SK-N-SH (cell line): ENCODE data around the gene SUSD3. TPM values are rescaled to one million over a fixed set of nuclear protein-coding genes. Genes with fewer than 3 reads are reported as not detected.

Experiments used
- CTCF ChIA-PET: fragments of 300-600, 350-600 bp; formaldehyde crosslinking; extraction: SDS; loops from one replicate; lab custom pipeline; 2021; lab: Yijun Ruan, JAX
- POLR2A ChIA-PET: fragments of 350-600 bp; sonication (Branson Sonifier 250); formaldehyde crosslinking; extraction: SDS; loops from one replicate; lab custom pipeline; 2020; ENCODE audit warnings: antibody characterized with exemption, inconsistent platforms; lab: Yijun Ruan, JAX
- DNase-seq: peaks from one replicate; pipeline ENCODE4 v3.0.0; 2012
- H2AFZ ChIP-seq: fragments of 200-600 bp; sonication (generic); 2 replicates; pipeline ENCODE4 v1.8.1; 2016; ENCODE audit warnings: antibody characterized with exemption, mild to moderate bottlenecking, low read depth
- H3F3A ChIP-seq: fragments of 200-600 bp; sonication (generic); replicated peaks from 2 replicates; pipeline ENCODE3; 2016; ENCODE audit warnings: antibody characterized with exemption, mild to moderate bottlenecking; ENCODE audit not compliant: insufficient read depth
- H3K27ac ChIP-seq, 2 experiments: fragments of 200-500 bp in 1 of 2; fragments of 200-600 bp in 1 of 2; sonication (Bioruptor generic) in 1 of 2; sonication (generic), shearing (Covaris generic) in 1 of 2; 2 replicates each; pipeline versions ENCODE4 v1.5.1 to v1.6.1; 2014 to 2016; ENCODE audit warnings: low read depth in 2 of 2, inconsistent platforms in 1 of 2, low read length in 1 of 2, mild to moderate bottlenecking in 1 of 2, mixed read lengths in 1 of 2
- H3K27me3 ChIP-seq: fragments of 200-600 bp; sonication (generic), shearing (Covaris generic); 2 replicates; pipeline ENCODE4 v1.6.1; 2016; ENCODE audit warnings: mixed run types; ENCODE audit not compliant: insufficient read depth
- H3K36me3 ChIP-seq, 2 experiments: fragments of 200-500 bp in 1 of 2; fragments of 200-600 bp in 1 of 2; sonication (Bioruptor generic) in 1 of 2; sonication (generic) in 1 of 2; replicated peaks in 1 of 2; 2 replicates each; pipeline versions ENCODE3 to v1.5.1; 2014 to 2016; ENCODE audit warnings: low read length in 1 of 2, mild to moderate bottlenecking in 1 of 2; ENCODE audit not compliant: insufficient read depth in 2 of 2, control insufficient read depth in 1 of 2
- H3K4me1 ChIP-seq, 2 experiments: fragments of 200-500 bp in 1 of 2; fragments of 200-600 bp in 1 of 2; sonication (Bioruptor generic) in 1 of 2; sonication (generic), shearing (Covaris generic) in 1 of 2; 2 replicates each; pipeline versions ENCODE4 v1.5.1 to v1.6.1; 2014 to 2016; ENCODE audit warnings: low read depth in 1 of 2, low read length in 1 of 2, mixed run types in 1 of 2; ENCODE audit not compliant: insufficient read depth in 2 of 2, control insufficient read depth in 1 of 2
- H3K4me2 ChIP-seq: fragments of 200-600 bp; sonication (generic), shearing (Covaris generic); 2 replicates; pipeline ENCODE4 v1.6.1; 2017; ENCODE audit warnings: mixed run types
- H3K4me3 ChIP-seq, 2 experiments: fragments of 200-500 bp in 1 of 2; fragments of 200-600 bp in 1 of 2; sonication (Bioruptor generic) in 1 of 2; sonication (generic), shearing (Covaris generic) in 1 of 2; 2 replicates each; pipeline versions ENCODE4 v1.5.1 to v1.8.1; 2014 to 2016; ENCODE audit warnings: low read depth in 2 of 2, inconsistent platforms in 1 of 2, low read length in 1 of 2, mild to moderate bottlenecking in 1 of 2, mixed read lengths in 1 of 2, moderate library complexity in 1 of 2
- H3K79me2 ChIP-seq: fragments of 200-600 bp; sonication (generic); 2 replicates; pipeline ENCODE4 v1.8.1; 2017; ENCODE audit warnings: mild to moderate bottlenecking; ENCODE audit not compliant: insufficient read depth
- H3K9ac ChIP-seq: fragments of 200-600 bp; sonication (generic); 2 replicates; pipeline ENCODE4 v1.6.1; 2017; ENCODE audit warnings: mixed run types
- H3K9me2 ChIP-seq: fragments of 200-600 bp; sonication (generic); 2 replicates; pipeline ENCODE4 v1.6.1; 2017; ENCODE audit warnings: mixed run types
- H3K9me3 ChIP-seq: fragments of 200-600 bp; sonication (generic); 2 replicates; pipeline ENCODE4 v1.6.1; 2017; ENCODE audit warnings: mixed run types, mild to moderate bottlenecking, moderate library complexity
- H4K20me1 ChIP-seq: fragments of 200-600 bp; sonication (generic); 2 replicates; pipeline ENCODE4 v1.6.1; 2017; ENCODE audit warnings: mild to moderate bottlenecking, mixed run types; ENCODE audit not compliant: insufficient read depth
- CHD2 ChIP-seq: fragments of 150-350 bp; IDR thresholded peaks from 2 replicates; pipeline ENCODE4 v1.6.1; 2018; ENCODE audit warnings: low read length; ENCODE audit not compliant: partially characterized antibody
- FOXJ3 ChIP-seq: sonication (generic); formaldehyde crosslinking; IDR thresholded peaks from 2 replicates; pipeline ENCODE4 v1.5.1; 2020; ENCODE audit warnings: mild to moderate bottlenecking, missing genetic modification reagents
- FOXM1 ChIP-seq: IDR thresholded peaks from 2 replicates; pipeline ENCODE4 v1.4.0; 2012; ENCODE audit warnings: low read depth, mild to moderate bottlenecking
- MEF2A ChIP-seq: IDR thresholded peaks from 2 replicates; pipeline ENCODE4 v1.4.0; 2012; ENCODE audit warnings: low read depth, borderline replicate concordance
- MXI1 ChIP-seq: IDR thresholded peaks from 2 replicates; pipeline ENCODE4 v1.6.1; 2012; ENCODE audit warnings: mild to moderate bottlenecking, low read depth, low read length, improper control_type of control experiment
- NRF1 ChIP-seq: IDR thresholded peaks from 2 replicates; pipeline ENCODE4 v1.6.1; 2012; ENCODE audit warnings: low read depth, mild to moderate bottlenecking, low read length
- POLR2AphosphoS5 ChIP-seq: IDR thresholded peaks from 2 replicates; pipeline ENCODE4 v1.6.1; 2012; ENCODE audit warnings: low read depth, low read length
- RAD21 ChIP-seq: IDR thresholded peaks from 2 replicates; pipeline ENCODE4 v1.6.1; 2012; ENCODE audit warnings: mild to moderate bottlenecking, low read length
- RFX5 ChIP-seq: IDR thresholded peaks from 2 replicates; pipeline ENCODE4 v1.6.1; 2012; ENCODE audit warnings: mild to moderate bottlenecking, improper control_type of control experiment, low read length
- RXRA ChIP-seq: IDR thresholded peaks from 2 replicates; pipeline ENCODE4 v1.4.0; 2012; ENCODE audit warnings: low read depth, mild to moderate bottlenecking, borderline replicate concordance
- SIN3A ChIP-seq: IDR thresholded peaks from 2 replicates; pipeline ENCODE4 v1.6.1; 2012; ENCODE audit warnings: low read depth, mild to moderate bottlenecking, low read length, moderate library complexity, borderline replicate concordance
- TAF1 ChIP-seq: IDR thresholded peaks from 2 replicates; pipeline ENCODE4 v1.6.1; 2012; ENCODE audit warnings: low read depth, mild to moderate bottlenecking, low read length, moderate library complexity, borderline replicate concordance
- TEAD4 ChIP-seq: IDR thresholded peaks from 2 replicates; pipeline ENCODE4 v1.4.0; 2012; ENCODE audit warnings: mild to moderate bottlenecking, borderline replicate concordance; ENCODE audit not compliant: insufficient read depth
- YY1 ChIP-seq: IDR thresholded peaks from 2 replicates; pipeline ENCODE4 v1.4.0; 2012; ENCODE audit warnings: low read depth, mild to moderate bottlenecking
- WGBS: methylation state at CpG from one replicate; pipeline ENCODE4 v1.1.6; 2017; ENCODE audit warnings: low lambda C conversion rate; 5-methylcytosine and 5-hydroxymethylcytosine counted together
- polyA plus RNA-seq, 3 experiments: library from polyadenylated mRNA; depleted of rRNA; stranded (reverse); fragments of >200 nt; gene quantifications; 2 replicates each; pipeline ENCODE4 v1.2.3, GENCODE V29; 2012
- TF ChIP-seq, protein P1 (sequence below): IDR thresholded peaks from 2 replicates; pipeline ENCODE4 v1.6.1; 2012; ENCODE audit warnings: mild to moderate bottlenecking, low read depth, low read length, moderate library complexity
- TF ChIP-seq, protein P2 (sequence below): IDR thresholded peaks from 2 replicates; pipeline ENCODE4 v1.4.0; 2012; ENCODE audit warnings: low read depth
- TF ChIP-seq, protein P3 (sequence below): IDR thresholded peaks from 2 replicates; pipeline ENCODE4 v1.4.0; 2012; ENCODE audit warnings: low read depth, borderline replicate concordance
- TF ChIP-seq, protein P4 (sequence below): IDR thresholded peaks from 2 replicates; pipeline ENCODE4; 2012
- TF ChIP-seq, protein P5 (sequence below): fragments of 150-350 bp; IDR thresholded peaks from 2 replicates; pipeline ENCODE4 v1.6.1; 2016; ENCODE audit warnings: mild to moderate bottlenecking, low read depth, low read length

SUSD3 gene
- polyA plus RNA-seq, 1 of the 3 experiments (the other 2 are of a cell fraction) = 0.49 TPM

DNA sequence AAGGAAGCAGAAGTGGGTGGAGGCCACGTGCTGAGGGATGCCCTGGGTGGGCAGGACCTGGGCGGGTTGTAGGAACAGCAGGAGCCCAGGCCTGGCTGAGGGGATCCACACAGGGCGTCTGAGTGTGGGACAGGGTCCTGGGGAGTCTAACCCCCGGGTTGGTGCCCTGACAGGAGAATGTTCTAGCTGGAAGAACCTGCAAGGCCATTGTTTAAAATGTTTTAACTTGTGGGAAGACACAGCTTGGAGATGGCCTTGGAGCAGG lies 33.9 kb upstream of the SUSD3 start (continued):
- TF ChIP-seq, protein P1, sequence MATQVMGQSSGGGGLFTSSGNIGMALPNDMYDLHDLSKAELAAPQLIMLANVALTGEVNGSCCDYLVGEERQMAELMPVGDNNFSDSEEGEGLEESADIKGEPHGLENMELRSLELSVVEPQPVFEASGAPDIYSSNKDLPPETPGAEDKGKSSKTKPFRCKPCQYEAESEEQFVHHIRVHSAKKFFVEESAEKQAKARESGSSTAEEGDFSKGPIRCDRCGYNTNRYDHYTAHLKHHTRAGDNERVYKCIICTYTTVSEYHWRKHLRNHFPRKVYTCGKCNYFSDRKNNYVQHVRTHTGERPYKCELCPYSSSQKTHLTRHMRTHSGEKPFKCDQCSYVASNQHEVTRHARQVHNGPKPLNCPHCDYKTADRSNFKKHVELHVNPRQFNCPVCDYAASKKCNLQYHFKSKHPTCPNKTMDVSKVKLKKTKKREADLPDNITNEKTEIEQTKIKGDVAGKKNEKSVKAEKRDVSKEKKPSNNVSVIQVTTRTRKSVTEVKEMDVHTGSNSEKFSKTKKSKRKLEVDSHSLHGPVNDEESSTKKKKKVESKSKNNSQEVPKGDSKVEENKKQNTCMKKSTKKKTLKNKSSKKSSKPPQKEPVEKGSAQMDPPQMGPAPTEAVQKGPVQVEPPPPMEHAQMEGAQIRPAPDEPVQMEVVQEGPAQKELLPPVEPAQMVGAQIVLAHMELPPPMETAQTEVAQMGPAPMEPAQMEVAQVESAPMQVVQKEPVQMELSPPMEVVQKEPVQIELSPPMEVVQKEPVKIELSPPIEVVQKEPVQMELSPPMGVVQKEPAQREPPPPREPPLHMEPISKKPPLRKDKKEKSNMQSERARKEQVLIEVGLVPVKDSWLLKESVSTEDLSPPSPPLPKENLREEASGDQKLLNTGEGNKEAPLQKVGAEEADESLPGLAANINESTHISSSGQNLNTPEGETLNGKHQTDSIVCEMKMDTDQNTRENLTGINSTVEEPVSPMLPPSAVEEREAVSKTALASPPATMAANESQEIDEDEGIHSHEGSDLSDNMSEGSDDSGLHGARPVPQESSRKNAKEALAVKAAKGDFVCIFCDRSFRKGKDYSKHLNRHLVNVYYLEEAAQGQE = no peak
- TF ChIP-seq MXI1 (no peak), YY1 (no peak)

DNA sequence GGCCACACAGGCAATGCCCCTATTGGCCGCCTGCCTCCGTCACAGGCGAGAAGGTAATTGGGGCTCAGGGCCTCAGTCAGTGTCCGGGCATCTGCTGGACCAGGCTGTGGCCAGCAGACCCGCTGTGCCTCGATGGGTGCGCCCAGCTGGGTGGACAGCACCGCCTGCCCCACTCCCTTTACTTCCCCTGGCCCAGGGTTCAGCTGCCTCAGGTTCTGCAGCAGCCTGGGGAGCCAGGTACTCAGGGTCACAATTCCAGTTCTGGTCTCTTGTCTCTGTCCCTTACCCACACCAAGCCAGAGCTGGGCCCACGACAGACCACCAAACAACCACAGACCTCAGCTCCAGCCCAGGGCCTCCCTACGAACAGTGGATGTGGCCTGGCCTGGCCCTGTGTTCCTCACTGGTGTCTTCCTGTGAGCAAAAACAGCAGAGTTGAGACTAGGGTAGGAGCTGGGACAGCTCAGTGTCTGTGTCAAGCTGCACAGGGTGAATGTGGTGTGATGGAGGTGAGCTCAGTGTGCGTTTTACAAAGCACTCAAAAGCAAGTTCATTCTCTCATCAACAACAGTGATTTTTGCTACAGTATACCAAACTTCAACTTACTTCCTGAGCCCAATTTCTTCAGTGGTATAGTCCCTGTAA lies 33.4 kb upstream of the SUSD3 start:
- no peaks in the 10 kb centered on the region for H3F3A ChIP-seq
- peaks cover 0 to 19% of the 10 kb centered on the region in 2 experiments; a peak in 1 of 4 replicates for H3K4me1 ChIP-seq
- no peak overlapping the region for H3K4me2 ChIP-seq
- H3K27ac ChIP-seq = no peak overlapping the region; a peak in 1 of 4 replicates
- no peak overlapping the region for H3K4me3 ChIP-seq
- H3K79me2 ChIP-seq = no peaks in the 10 kb centered on the region
- H3K9ac ChIP-seq = no peak overlapping the region
- H3K9me3 ChIP-seq = no peaks in the 10 kb centered on the region
- DNase-seq = no peak
- no peak for TF ChIP-seq FOXM1
- TF ChIP-seq, protein P2, sequence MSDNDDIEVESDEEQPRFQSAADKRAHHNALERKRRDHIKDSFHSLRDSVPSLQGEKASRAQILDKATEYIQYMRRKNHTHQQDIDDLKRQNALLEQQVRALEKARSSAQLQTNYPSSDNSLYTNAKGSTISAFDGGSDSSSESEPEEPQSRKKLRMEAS = no peak
- TF ChIP-seq, protein P3, sequence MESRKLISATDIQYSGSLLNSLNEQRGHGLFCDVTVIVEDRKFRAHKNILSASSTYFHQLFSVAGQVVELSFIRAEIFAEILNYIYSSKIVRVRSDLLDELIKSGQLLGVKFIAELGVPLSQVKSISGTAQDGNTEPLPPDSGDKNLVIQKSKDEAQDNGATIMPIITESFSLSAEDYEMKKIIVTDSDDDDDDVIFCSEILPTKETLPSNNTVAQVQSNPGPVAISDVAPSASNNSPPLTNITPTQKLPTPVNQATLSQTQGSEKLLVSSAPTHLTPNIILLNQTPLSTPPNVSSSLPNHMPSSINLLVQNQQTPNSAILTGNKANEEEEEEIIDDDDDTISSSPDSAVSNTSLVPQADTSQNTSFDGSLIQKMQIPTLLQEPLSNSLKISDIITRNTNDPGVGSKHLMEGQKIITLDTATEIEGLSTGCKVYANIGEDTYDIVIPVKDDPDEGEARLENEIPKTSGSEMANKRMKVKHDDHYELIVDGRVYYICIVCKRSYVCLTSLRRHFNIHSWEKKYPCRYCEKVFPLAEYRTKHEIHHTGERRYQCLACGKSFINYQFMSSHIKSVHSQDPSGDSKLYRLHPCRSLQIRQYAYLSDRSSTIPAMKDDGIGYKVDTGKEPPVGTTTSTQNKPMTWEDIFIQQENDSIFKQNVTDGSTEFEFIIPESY = no peak
- no peak for TF ChIP-seq MEF2A
- TF ChIP-seq, protein P4, sequence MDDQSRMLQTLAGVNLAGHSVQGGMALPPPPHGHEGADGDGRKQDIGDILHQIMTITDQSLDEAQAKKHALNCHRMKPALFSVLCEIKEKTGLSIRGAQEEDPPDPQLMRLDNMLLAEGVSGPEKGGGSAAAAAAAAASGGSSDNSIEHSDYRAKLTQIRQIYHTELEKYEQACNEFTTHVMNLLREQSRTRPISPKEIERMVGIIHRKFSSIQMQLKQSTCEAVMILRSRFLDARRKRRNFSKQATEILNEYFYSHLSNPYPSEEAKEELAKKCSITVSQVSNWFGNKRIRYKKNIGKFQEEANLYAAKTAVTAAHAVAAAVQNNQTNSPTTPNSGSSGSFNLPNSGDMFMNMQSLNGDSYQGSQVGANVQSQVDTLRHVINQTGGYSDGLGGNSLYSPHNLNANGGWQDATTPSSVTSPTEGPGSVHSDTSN = no peak
- no peak for TF ChIP-seq TEAD4
- TF ChIP-seq RAD21 = no peak
- TF ChIP-seq CHD2 = no peak
- TF ChIP-seq FOXJ3 (CRISPR knock-in tag) = no peak
- TF ChIP-seq RFX5 = no peak
- TF ChIP-seq POLR2AphosphoS5 = no peak
- TF ChIP-seq RXRA = no peak
- no peak for TF ChIP-seq TAF1
- TF ChIP-seq SIN3A = no peak
- TF ChIP-seq NRF1 = no peak
- TF ChIP-seq, protein P5, sequence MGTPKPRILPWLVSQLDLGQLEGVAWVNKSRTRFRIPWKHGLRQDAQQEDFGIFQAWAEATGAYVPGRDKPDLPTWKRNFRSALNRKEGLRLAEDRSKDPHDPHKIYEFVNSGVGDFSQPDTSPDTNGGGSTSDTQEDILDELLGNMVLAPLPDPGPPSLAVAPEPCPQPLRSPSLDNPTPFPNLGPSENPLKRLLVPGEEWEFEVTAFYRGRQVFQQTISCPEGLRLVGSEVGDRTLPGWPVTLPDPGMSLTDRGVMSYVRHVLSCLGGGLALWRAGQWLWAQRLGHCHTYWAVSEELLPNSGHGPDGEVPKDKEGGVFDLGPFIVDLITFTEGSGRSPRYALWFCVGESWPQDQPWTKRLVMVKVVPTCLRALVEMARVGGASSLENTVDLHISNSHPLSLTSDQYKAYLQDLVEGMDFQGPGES = no peak
- TF ChIP-seq, all 33 proteins: peak for 0
- H3K36me3 ChIP-seq = no peaks in the 10 kb centered on the region
- ChIA-PET POLR2A (no interaction called here), CTCF (interaction anchor here (1.1 to 1.3 kb wide), 3 partner anchors 22 to 84 kb away, joined by 4 to 8 read pairs (median 4); no protein-coding TSS in a partner anchor)
- no peaks in the 10 kb centered on the region for H3K9me2 ChIP-seq
- no peaks in the 10 kb centered on the region for H4K20me1 ChIP-seq
- WGBS = 60% methylated on average over 3 of the region's 11 CpGs
- no peak overlapping the region for H2AFZ ChIP-seq
- no peaks in the 10 kb centered on the region for H3K27me3 ChIP-seq
